Measurements from ENCODE around the gene AUTS2. TPM values are rescaled to one million over a fixed set of nuclear protein-coding genes. Genes with fewer than 3 reads are reported as not detected.

AUTS2 gene
- total RNA-seq, 3 donors from 2014 or later, result 31.2 to 67.6 (median 36.5) TPM

GRCh38 chr7:69643708-69644445 lies 45.6 kb downstream of the AUTS2 start:
- no peaks in the 10 kb centered on the region for H3K36me3 ChIP-seq (ENCODE audit: low read depth)
- no peak for TF ChIP-seq CTCF (IDR thresholded peaks at IDR 0.05)
- no peaks in the 10 kb centered on the region for H3K9me3 ChIP-seq
- no peak for DNase-seq
- no peaks in the 10 kb centered on the region for H3K4me1 ChIP-seq (ENCODE audit: low read depth)
- no peak overlapping the region for H3K4me3 ChIP-seq
- intact Hi-C loops (cut with DNase I, micrococcal nuclease), result no loop called here
- ATAC-seq, result no peak

GRCh38 chr7:69645683-69646082 lies 47.4 kb downstream of the AUTS2 start:
- ATAC-seq, result no peak
- H3K4me3 ChIP-seq, result no peak overlapping the region
- TF ChIP-seq CTCF (IDR thresholded peaks at IDR 0.05), result no peak
- intact Hi-C loops (cut with DNase I, micrococcal nuclease), result no loop called here
- no peaks in the 10 kb centered on the region for H3K4me1 ChIP-seq (ENCODE audit: low read depth)
- H3K9me3 ChIP-seq, result no peaks in the 10 kb centered on the region
- no peak for DNase-seq
- no peaks in the 10 kb centered on the region for H3K36me3 ChIP-seq (ENCODE audit: low read depth)

GRCh38 chr7:69651101-69651590 lies 52.9 kb downstream of the AUTS2 start:
- no peak overlapping the region for H3K4me3 ChIP-seq
- intact Hi-C loops (cut with DNase I, micrococcal nuclease), result no loop called here
- ATAC-seq, result no peak

GRCh38 chr7:69652947-69653701 lies 54.8 kb downstream of the AUTS2 start:
- Histone ChIP-seq H3K4me1 (ENCODE audit: low read depth) (no peaks in the 10 kb centered on the region), H3K9me3 (no peaks in the 10 kb centered on the region), H3K36me3 (ENCODE audit: low read depth) (no peaks in the 10 kb centered on the region), H3K4me3 (no peak overlapping the region)
- ATAC-seq (no peak), DNase-seq (no peak)
- no peak for TF ChIP-seq CTCF (IDR thresholded peaks at IDR 0.05)
- intact Hi-C loops (cut with DNase I, micrococcal nuclease), result no loop called here

More at GRCh38 chr7:69651101-69651590, 52.9 kb downstream of the AUTS2 start:
- no peak for DNase-seq
- Histone ChIP-seq H3K4me1 (ENCODE audit: low read depth) (no peaks in the 10 kb centered on the region), H3K36me3 (ENCODE audit: low read depth) (no peaks in the 10 kb centered on the region), H3K9me3 (no peaks in the 10 kb centered on the region)
- no peak for TF ChIP-seq CTCF (IDR thresholded peaks at IDR 0.05)

- ATAC-seq (no peak), DNase-seq (no peak)
- Histone ChIP-seq H3K4me3 (no peak overlapping the region), H3K4me1 (ENCODE audit: low read depth) (no peaks in the 10 kb centered on the region), H3K36me3 (ENCODE audit: low read depth) (no peaks in the 10 kb centered on the region), H3K9me3 (no peaks in the 10 kb centered on the region)
- intact Hi-C loops (cut with DNase I, micrococcal nuclease), result no loop called here
- TF ChIP-seq CTCF (IDR thresholded peaks at IDR 0.05), result no peak
These were observed 55.5 kb downstream of the AUTS2 start for GRCh38 chr7:69653806-69654205.
